ENCODE results near the gene PEX5L.

GRCh38 chr3:179949412-179949811 is 87.3 kb downstream of the PEX5L start:
- no peak for TF ChIP-seq POLR2A (IDR thresholded peaks at IDR 0.05; ENCODE audit: low read length)
- no peak for TF ChIP-seq ELK1 (IDR thresholded peaks at IDR 0.05; ENCODE audit: low read depth, low read length)

Measured in A549 (cell line).